HL-60 (cell line): ENCODE measurements around the gene SERPINA1.

Experiments
- GABPA ChIP-seq: IDR thresholded peaks from 2 replicates; pipeline ENCODE4 v1.6.1; 2012; ENCODE audit warnings: low read depth
- POLR2AphosphoS5 ChIP-seq: IDR thresholded peaks from 2 replicates; pipeline ENCODE4 v1.6.1; 2012; ENCODE audit warnings: low read depth
- SPI1 ChIP-seq: IDR thresholded peaks from 2 replicates; pipeline ENCODE4 v1.6.1; 2012; ENCODE audit warnings: low read depth, mild to moderate bottlenecking, borderline replicate concordance
- TF ChIP-seq, protein P1 (sequence below): IDR thresholded peaks from one replicate; pipeline ENCODE4 v1.5.1; 2011; ENCODE audit warnings: low read length, control low read depth, inconsistent platforms; ENCODE audit not compliant: insufficient read depth
- TF ChIP-seq, protein P2 (sequence below): IDR thresholded peaks from 2 replicates; pipeline ENCODE4 v1.6.1; 2012; ENCODE audit warnings: low read depth; ENCODE audit not compliant: insufficient replicate concordance

DNA sequence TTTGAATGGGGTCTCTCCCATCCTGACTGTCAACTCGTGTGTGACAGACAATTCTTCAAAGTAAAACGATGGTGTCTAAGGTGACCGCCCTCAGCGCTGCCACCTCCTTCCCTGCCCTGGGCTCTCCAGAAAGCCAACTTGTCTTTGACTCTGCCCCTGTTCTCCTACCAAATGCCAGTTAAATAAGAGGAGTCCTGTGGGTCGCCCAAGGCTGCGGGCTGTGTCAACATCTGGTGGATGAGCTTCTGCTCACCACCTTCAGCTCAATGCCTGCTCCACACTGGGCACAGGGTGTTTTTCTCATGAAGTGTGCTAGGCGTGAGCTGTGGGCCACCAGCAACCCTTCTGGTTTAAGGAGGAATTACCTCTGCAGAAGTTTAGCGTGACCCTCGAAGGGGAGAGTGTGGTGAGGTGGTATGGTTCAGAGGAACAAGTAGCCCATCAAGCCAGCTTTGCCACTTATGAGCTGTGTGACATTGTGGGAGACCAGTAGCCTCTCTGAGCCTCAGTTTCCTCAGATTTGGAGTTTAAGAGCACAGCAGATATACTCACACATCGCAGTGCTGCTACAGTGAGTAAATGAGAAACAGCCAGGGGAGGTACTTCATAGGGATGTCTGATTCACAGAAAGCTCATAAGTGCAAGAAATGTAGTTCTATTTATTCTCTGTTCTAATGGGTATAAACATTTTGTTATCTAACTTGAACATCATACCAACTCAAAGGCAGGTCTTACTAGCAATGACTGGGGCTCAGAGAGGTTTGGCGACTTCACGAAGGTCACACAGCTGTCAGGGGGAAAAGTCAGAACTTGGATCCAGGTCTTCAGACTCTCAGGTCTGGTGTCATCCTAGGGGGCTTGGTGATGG is 12.1 kb downstream of the SERPINA1 start:
- TF ChIP-seq GABPA, result no peak
- TF ChIP-seq, protein P1, sequence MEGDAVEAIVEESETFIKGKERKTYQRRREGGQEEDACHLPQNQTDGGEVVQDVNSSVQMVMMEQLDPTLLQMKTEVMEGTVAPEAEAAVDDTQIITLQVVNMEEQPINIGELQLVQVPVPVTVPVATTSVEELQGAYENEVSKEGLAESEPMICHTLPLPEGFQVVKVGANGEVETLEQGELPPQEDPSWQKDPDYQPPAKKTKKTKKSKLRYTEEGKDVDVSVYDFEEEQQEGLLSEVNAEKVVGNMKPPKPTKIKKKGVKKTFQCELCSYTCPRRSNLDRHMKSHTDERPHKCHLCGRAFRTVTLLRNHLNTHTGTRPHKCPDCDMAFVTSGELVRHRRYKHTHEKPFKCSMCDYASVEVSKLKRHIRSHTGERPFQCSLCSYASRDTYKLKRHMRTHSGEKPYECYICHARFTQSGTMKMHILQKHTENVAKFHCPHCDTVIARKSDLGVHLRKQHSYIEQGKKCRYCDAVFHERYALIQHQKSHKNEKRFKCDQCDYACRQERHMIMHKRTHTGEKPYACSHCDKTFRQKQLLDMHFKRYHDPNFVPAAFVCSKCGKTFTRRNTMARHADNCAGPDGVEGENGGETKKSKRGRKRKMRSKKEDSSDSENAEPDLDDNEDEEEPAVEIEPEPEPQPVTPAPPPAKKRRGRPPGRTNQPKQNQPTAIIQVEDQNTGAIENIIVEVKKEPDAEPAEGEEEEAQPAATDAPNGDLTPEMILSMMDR, result no peak
- TF ChIP-seq, protein P2, sequence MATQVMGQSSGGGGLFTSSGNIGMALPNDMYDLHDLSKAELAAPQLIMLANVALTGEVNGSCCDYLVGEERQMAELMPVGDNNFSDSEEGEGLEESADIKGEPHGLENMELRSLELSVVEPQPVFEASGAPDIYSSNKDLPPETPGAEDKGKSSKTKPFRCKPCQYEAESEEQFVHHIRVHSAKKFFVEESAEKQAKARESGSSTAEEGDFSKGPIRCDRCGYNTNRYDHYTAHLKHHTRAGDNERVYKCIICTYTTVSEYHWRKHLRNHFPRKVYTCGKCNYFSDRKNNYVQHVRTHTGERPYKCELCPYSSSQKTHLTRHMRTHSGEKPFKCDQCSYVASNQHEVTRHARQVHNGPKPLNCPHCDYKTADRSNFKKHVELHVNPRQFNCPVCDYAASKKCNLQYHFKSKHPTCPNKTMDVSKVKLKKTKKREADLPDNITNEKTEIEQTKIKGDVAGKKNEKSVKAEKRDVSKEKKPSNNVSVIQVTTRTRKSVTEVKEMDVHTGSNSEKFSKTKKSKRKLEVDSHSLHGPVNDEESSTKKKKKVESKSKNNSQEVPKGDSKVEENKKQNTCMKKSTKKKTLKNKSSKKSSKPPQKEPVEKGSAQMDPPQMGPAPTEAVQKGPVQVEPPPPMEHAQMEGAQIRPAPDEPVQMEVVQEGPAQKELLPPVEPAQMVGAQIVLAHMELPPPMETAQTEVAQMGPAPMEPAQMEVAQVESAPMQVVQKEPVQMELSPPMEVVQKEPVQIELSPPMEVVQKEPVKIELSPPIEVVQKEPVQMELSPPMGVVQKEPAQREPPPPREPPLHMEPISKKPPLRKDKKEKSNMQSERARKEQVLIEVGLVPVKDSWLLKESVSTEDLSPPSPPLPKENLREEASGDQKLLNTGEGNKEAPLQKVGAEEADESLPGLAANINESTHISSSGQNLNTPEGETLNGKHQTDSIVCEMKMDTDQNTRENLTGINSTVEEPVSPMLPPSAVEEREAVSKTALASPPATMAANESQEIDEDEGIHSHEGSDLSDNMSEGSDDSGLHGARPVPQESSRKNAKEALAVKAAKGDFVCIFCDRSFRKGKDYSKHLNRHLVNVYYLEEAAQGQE, result no peak
- no peak for TF ChIP-seq SPI1
- TF ChIP-seq POLR2AphosphoS5, result no peak
